Prostate gland (tissue), 2 donors: ENCODE measurements around the gene NKAIN4.

ENCODE experiments used
- CTCF ChIP-seq, 4 experiments: fragments of 200-600 bp in 2 of 4; fragments of 450-650 bp in 2 of 4; sonication (generic) in 2 of 4; IDR thresholded peaks; 1 replicate in 3 of 4; 2 replicates in 1 of 4; pipeline ENCODE4 v1.5.1; 2016 to 2019; ENCODE audit warnings: antibody characterized with exemption in 4 of 4, mild to moderate bottlenecking in 2 of 4, moderate library complexity in 2 of 4
- POLR2AphosphoS5 ChIP-seq: sonication (generic); formaldehyde crosslinking; IDR thresholded peaks from one replicate; pipeline ENCODE4 v1.6.1; 2017; ENCODE audit warnings: antibody characterized with exemption

- TF ChIP-seq CTCF (IDR thresholded peaks at IDR 0.05): no peak
- TF ChIP-seq POLR2AphosphoS5: no peak
Observed at GRCh38 chr20:63262836-63263235, 8.6 kb upstream of the NKAIN4 start.
